AG10803 (cell line): Measurements from ENCODE around the gene NIPAL4.

ENCODE experiments used
- DNase-seq: peaks from one replicate; pipeline ENCODE4 v3.0.0; 2010; ENCODE audit warnings: low read depth
- H3K4me3 ChIP-seq: 2 replicates; pipeline ENCODE4 v1.5.1; 2011; ENCODE audit warnings: mild to moderate bottlenecking, low read length, control low read depth
- CTCF ChIP-seq: conservative IDR thresholded peaks from 2 replicates; pipeline ENCODE4 v1.5.1; 2011; ENCODE audit warnings: mild to moderate bottlenecking, low read length, control low read depth, inconsistent platforms

The NIPAL4 gene

DNA sequence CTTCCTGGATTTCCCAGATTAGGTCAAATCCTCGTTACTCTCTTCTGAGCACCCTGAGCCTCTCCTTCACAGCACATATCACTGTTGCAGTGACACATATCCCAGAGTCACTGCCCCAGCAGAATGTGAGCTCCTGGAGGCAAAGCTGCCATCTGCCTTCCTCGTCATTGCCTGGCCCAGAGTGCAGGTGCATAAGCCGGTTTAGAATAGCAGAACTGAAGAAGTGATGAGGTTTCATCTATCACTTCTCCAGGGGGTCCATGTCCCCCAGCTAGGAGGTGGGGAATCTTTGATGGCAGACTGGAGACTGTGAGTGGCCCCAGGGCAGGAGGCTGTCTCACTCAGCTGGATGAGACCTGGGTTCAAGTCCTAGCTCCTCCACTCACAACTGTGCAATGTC, 25.8 kb downstream of the NIPAL4 start:
- TF ChIP-seq CTCF = no peak
- no peak overlapping the region for H3K4me3 ChIP-seq

DNA sequence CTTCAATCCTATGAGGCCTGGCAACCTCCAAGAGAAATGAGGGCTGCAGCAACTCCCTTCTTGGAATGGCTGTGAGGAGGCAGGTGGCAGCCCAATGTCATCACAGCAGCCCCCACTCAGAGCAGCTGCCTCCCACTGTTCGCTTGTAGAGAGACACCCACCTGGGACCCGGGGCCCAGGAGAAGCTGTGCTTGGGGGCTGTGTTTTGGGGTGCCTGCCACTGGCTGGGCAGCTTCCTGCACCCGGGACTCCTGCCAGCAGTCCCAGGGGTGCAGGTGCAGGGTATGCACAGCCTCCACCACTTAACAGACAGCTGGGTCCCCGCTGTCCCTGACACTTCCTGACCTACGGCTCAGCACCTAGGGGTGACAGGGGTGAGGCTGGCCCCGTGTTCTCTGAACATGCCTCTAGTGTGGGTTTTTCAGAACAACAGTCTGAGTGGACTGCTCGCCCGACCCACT, 26.2 kb downstream of the NIPAL4 start:
- no peak overlapping the region for H3K4me3 ChIP-seq
- DNase-seq = no peak
- TF ChIP-seq CTCF = no peak

More for the DNA sequence above, 25.8 kb downstream of the NIPAL4 start:
- DNase-seq = no peak

DNA sequence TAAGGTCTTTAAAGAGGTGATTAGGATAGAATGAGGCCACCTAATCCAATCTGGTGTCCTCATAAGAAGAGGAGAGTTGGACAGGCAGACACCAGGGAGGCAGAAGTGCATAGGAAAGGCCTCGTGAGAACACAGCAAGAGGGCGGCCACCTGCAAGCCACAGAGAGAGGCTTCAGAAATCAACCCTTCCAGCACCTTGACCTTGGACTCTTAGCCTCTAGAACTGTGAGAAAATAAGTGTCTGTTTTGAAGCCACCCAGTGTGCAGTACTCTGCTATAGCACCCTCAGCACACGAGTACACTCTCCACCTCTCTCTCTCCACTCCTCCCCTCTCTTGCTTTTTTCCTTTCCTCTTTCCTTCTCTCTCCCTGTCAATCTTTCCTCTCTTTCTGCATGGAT, 26.8 kb downstream of the NIPAL4 start:
- no peak for TF ChIP-seq CTCF
- no peak for DNase-seq

GRCh38 chr5:157487358-157487757, 27.3 kb downstream of the NIPAL4 start:
- no peak for TF ChIP-seq CTCF
- DNase-seq = no peak
- H3K4me3 ChIP-seq = no peak overlapping the region

More for the DNA sequence above, 26.8 kb downstream of the NIPAL4 start:
- H3K4me3 ChIP-seq = no peak overlapping the region

DNA sequence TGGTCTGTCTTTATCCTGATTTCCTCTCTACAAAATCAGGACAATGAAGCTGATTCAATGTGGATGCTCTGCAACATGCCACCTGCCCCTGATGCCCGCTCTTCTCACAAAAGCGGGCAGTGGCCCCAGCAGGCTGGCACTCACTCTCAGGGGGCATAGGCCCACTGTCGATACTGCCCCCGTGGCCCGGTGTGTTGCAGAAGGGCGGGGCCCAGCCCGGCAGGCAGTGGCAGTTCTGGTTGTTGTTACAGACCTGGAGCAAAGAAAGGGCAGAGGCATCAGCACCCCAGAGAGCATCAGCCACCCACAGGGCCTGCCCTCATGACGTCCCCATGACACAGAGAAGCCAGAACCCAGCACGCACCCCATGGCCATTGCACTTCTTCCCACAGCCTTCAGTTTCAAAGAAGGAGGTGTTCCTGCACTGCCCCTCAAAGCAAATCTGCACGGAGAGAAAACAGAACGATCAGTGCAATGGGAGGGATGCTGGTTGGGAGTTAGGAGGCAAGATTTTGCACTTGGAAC, 31.5 kb downstream of the NIPAL4 start:
- TF ChIP-seq CTCF = no peak
- no peak overlapping the region for H3K4me3 ChIP-seq
- no peak for DNase-seq

DNA sequence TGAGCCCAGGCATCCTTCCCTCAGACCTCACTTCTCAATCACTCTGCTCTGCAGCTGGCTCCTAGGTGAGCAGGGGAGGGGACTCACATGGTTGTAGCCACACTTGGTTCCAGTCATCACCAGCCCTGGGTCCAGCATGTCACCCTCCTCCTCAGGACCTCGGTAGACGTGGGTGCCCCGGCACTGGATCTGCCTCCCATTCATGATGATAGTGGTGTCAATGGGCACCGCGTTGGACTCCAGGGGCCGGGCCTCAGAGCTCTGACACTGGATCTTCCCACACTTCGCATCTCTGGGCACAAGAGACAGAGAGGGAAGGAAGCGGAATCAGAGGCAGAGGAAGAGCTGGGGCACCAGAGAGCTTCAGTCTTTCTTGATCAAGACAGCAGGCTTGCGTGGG, 32.9 kb downstream of the NIPAL4 start:
- no peak for TF ChIP-seq CTCF
- no peak for DNase-seq
- no peak overlapping the region for H3K4me3 ChIP-seq

DNA sequence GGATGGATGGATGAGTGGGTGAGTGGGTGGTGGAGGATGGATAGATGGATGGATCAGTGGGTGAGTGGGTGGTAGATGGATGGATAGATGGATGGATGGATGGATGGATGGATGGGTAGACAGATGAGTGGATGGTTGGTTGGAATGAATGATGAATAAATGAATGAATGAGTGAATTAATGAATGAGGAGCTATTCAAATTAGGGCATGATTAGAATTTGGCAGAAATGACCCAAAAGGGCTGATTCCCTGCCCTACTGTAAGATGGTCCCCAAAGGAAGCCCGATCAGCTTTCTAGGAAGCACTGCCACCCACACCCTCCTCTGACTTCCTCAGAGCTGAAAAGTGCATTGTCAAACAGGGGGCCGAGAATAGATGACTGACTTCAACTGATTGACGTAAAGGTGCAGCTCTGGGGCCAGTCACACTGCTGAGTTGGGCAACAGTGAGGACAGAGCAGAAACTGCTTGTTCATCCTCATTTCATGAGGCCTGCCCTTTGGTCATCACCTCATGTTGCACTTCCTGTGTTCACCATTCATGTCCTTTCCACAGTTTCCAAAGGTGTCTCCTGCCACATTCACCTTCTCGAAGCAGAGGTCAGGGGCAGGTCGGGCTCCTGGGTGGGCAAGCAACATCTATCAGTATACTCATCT, 34.3 kb downstream of the NIPAL4 start:
- H3K4me3 ChIP-seq = no peak overlapping the region
- TF ChIP-seq CTCF = no peak
- no peak for DNase-seq
